ENCODE results near the gene EXOC2.

EXOC2 gene

DNA sequence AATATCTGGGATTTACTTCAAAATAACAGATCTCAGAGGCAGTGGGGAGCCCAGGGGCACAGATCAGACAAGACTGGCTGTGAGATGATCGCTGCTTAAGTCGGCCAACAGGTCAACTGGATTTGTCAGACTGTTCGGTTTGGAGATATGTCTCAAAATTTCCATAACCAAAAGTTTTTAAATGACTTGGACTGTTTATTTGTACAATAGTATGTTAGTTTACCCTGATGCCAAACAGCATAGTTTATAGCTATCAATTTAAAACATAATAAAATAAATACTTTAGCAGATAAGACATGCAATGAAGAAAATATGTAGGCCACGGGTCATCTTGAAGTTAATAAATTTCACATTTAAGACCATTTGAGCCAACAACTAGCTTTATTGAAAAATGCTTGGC lies 174.7 kb downstream of the EXOC2 start:
- no peak for DNase-seq

DNA sequence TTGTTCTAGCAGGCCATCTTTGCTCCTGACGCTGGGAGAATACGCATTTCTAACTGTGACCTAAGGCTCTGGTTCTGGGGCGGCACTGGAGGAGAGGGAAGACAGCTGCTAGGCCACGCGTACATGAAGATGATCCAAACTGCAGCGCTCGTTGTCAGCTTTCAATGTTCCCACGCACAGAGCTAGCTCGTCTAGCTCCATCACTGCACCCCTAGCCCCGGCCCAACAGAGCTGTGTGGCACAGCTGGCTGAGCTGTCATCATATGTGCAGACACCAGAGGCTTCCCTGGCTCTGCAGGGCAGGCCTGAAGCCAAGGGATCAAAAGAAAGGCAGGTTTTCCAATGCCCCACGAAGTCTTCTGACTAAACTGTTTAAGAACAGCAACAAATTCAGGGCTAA lies 176.7 kb downstream of the EXOC2 start:
- DNase-seq, result no peak

DNA sequence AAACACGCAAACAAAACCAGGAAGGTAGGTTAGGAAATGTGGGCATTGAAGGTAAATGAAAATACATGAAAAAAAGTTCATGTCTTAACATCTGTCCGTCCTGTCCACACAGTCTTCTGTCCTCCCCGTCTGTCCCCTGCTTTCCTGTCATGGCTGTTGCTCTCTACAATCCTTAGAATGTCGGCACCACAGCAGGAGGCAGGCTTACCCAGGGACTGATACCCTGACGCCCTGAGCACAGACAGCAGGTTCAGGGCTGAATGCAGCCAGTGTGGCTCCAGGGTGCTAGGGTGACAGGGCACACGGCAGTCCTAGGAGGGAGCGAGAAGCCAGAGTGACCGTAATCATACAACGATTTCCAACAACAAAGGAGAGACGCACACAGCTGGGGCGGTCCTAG lies 177.7 kb downstream of the EXOC2 start:
- DNase-seq, result no peak

DNA sequence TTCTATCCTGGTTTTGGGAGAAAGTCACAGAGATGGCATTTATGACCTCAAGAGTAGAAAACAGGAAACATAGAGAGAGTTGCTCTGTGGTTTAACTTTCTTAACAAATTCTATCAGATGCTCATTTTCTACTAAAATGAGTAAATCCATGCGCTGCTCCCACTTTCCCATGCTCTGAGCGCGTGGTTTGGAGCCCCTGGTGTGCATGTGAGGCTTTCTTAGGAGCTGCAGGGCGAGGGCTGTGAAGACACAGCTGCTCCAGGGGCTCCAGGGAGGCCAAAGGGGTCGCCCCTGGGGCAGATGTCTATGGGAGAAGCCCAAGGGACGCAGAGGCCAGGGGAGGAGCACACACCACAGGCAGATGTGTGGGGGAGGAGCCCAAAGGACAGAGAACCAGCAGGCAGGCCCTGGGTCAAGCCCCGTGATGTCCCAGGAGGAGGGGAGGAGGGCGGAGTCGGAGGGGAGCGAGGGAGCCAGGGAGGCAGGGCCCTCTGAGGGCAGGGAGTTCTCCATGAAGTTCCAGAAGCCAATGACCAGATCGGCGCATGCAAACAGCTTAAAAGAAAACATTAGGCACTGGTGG lies 178.5 kb downstream of the EXOC2 start:
- no peak for DNase-seq

DNA sequence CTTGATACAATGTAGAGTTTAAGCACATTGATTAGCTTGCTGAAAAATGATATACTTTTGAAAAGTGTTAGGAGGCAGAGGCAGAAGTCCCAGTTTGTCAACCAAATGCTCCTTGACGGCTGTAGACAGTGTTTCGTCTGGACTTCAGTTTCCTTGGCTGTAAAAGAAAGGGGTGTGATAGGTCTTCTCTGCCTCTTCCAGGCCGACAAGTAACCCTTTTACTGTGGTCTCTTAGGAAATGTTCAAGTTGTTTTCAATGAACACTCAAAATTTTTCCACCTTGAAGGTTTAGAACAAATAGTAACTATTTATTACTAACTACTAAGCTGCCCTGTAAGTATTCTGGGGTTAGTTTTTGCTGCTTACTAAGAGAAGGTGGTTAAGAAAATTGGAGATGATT lies 179.0 kb downstream of the EXOC2 start:
- DNase-seq, result no peak

DNA sequence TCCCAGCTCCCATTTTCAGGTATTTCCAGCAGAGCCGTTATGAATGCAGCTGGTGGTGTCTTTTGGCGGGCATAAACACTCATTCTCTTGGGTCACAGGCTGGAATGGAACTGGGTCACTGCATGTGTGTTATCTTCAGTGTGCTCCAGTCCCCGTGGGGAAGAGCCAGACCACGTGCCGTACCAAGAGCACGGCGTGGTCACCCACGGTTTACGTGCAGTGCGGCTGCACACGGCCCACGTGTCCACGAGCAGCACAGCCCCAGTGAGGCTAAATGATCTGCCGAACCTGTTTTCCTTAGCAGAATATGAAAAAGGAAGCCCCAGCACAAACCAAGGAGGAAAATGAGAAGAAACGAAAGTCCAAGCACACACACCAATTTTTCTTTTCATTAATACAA lies 179.9 kb downstream of the EXOC2 start:
- DNase-seq, result no peak

DNA sequence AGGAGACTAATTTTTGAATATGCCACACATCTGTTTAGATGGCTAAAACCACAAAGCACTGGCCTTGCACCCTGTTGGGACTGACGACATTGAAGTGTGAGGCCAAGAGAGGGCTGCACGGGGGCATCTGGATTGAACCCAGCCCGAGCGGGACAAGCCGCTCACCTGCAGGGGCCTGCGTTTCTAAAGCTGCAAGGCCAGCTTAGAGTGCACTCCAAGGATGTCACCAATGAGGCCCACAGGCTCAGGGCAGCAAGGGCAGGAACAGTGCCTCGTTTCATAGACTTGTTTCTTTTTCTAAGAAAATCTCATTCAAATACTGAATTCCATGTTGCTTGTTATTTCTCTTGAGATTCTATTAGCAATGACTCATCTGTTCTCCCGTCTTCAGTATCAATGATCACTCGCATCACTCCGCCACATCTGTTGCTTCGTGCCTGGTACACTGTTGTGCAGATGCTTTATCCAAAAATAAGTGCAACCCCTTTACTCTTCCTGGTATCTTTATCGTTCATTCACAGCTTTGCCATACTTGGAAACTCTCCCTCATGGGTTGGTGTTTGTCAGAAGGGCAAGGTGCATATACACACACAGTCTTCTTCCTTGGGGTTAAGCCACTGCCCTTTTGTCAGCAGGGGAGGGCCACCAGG lies 181.3 kb downstream of the EXOC2 start:
- DNase-seq, result no peak

DNA sequence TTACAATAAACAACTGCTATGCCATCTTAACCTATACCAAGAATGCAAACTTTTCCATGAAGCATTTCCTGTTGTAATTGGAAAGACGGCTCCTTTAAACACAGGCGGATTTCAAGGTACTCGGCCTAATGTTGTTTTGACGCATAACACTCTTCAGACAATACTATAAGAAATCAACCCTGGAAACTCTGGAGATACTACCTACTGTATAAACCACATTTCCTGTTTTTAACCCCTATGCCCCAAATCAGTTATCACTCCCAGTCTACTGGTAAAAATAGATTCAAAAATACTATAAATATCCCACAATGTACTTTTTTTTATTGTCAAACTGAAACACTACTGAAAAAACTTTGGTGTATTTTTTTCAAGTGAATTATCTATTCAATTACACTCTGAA lies 183.3 kb downstream of the EXOC2 start:
- no peak for DNase-seq

DNA sequence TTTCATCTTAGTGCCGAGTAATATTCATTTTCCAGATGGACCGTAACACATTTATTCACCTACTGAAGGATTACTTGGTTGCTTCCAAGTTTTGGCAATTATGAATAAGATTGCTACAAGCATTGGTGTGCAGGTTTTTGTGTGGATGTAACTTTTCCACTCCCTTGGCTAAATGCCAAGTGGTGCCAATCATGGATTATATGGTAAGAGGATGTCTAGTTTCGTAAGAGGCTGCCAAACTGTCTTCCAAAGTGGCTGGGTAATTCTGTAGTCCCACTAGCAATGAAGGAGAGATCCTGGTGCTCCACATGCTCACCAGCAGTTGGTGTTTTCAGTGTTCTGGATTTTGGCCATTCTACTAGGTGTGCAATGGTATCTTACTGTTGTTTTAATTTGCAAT lies 184.3 kb downstream of the EXOC2 start:
- DNase-seq, result no peak

DNA sequence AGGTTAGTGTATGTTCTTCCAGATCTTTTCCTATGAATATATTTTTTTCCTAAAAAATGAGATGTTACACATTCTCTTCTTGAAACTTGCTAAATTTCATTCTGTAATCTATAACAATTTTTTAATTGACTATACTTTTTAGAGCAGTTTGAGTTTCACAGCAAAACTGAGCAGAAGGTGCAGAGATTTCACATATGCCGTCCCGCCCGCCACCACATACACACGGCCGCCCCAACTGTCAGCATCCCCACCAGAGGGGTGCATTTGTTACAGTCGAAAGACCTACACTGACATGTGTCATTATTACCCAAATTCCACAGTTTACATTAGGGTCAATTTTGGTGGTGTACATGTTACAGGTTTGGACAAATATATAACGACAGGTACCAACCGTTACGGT lies 184.9 kb downstream of the EXOC2 start:
- DNase-seq, result no peak

DNA sequence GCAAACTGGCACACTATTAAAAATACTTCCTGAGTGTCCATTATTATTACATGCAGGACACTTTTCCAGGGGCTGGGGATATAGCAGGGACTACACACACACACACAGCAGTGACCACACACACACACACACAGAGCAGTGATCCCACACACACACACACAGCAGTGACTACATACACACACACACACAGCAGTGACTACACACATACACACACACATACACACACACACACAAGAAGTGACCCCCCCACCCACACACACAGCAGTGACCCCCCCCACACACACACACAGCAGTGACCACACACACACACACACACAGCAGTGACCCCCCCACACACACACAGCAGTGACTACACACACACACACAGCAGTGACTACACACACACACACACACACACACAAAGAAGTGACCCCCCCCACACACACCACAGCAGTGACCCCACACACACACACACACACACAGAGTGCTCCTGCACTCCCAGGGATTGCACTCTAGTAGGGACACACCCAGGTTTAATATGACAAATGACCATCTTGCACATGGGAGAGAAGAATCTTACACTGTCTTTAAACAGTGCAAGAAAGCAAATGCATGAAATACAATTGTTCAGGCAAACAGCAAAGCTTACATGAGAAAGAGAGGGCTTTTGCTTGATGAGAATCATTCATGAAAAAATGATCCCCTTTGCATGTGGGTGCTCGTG lies 185.9 kb downstream of the EXOC2 start:
- no peak for DNase-seq

DNA sequence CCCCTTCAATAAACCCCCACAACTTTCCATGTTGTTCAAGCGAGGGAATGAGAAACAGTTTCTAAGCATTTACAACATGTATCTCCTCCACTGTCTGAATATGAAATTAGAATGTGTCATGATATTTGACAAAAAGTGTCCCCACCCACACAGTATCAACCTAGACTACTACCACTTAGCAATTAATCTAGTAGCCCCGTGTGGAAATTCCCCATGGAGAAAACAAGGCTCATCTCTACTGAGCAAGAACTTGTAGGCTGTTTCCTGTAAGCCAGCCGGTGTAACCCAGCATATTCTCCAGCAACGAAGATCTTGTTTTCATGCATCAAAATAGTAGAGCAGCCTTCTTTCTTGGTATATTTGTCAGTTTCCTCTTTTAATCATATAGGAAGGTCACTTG lies 186.4 kb downstream of the EXOC2 start:
- DNase-seq, result no peak

DNA sequence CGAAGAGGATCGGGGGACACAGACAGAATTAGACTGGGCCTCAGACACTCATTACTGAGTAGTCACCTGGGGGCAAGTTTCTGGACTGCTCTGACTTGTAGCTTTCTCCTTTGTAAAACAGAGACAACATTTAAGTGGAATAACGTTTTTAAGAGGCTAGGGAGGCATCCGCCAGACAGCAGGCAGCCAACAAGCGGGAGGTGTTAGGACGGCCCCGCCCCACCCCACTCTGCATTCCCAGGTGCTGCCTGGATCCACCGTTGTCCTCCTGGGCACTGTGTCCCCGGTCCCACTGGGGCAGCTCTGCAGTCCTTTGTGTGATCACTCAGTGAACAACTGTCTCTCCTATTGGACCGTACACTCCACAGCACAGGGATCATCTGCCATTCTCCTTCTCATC lies 187.6 kb downstream of the EXOC2 start:
- DNase-seq, result no peak

DNA sequence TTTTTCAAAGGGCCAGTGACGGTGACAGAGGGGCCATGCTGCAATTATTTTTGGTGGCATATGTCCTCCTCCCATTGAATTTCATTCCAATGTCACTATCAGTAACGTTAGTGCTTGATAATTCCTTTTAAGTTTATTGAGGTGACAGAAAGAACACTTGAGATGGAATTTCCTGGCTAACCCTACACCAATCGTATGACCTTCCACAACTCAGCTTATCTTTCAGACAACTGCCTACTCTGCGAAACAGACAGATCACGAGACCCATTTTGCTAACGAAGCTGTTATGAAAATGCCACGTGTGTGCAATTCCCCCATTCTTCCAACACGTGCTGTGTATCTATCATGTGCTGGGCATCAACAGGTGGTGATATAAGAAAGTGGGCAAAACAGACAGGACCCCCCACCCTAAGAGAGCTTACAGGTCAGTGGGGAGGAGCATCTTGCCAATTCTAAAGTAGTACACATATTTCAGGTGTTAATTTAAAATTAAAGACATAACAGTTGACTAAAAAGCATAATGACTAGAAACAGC lies 188.4 kb downstream of the EXOC2 start:
- no peak for DNase-seq

DNA sequence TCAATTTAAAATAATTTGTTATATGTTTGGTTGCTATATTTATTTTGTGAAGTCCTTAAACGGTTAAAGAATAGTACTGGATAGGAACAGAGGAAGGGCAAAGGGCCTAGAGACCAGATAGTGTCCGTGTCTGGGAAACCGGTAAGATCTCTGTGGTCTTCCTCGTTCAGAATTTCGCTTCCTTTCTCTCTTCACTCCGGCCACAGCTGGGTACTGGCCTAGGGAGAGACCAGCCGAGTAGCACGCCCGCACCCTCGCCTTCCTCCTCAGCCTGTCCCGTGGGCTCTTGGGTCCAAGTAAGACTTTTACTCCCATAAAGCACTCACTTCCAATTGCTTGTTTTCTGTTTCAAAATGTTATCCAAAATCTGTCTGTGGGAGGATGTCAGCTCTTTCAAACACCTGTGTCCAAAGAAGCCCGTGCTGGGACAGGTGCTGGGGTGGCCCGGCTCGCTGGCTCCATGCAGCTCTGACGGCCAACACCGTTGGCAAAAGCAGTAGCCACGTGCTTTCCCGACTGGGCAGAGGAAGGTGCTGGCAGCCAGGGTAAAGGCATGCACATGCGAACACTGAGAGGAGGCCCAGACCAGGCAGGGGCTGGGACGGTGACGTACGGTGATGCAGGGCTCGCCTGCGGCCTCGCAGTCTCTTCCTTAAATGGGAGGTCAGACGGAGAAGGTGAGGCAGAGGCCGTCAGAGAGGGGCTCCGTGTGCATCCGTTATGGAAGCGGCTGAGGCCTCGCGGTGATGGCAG lies 189.2 kb downstream of the EXOC2 start:
- no peak for DNase-seq

DNA sequence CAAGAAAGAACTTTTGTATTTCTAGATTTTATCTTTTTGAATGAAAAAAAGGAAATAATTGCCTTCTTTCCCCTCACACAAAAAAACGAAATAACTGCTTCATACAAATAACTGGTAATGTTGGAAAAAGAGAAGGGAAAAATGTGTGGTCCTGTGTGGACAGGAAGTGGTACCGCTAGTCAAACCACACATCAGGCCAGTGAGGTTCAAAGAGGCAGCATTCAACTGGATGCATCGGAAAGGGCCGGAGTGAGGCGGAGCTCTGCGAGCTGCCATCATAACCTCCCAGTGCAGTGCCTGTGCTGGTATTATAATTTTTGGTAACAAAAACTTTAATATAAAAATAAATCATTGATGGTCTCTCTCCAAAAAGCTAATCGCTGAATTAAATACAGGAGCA lies 190.2 kb downstream of the EXOC2 start:
- DNase-seq, result no peak

DNA sequence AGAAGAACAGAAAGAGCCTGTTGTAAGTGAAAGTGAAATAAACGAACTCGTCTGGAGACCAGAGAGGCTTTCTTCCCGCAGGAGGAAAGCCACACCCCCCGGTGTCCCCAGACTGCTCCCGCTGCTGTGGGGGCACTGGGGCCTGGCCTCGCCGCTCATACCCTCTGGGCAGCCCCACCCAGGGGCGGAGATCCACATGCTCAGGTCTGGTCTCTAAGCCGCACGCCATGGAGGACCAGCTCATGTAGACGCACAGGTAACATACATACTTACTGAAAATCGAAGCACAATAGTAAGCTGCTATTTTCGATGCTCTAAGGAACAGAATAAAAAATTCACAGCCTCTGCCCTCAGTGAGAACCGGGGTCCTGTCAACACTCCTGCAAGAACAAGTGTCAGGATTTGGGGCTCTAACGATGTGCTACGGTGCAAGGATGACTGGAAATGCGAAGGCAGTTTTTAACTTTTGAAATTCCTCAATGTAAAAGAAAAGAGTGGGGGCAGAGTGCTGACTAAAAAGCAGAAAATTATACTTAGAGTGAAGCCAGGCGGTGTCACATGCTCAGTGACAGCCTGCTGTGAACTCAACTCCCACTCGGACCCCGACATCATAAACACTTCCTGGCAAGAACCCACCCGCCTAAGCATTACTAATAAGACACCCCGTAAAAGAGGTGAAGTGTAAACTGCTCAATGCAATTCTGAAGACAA lies 190.9 kb downstream of the EXOC2 start:
- no peak for DNase-seq

DNA sequence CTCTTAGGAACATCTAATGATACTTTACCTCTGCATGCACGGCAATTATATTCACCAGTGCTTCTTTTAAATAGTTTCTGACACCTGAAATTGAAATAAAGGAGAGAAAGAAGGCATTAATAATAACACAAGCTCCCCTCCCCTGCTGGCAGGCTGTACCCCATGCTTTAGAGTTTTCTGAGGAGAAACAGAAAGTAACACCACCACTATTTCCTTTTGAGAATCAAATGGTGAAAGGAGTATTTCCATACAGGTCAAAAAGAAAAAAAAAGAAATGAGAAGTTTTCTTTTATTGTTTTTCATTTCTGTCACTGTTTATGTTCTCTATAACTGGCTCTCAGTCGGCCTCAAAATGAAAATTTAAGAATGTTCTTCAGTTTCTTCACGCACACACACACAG lies 193.3 kb downstream of the EXOC2 start:
- DNase-seq, result no peak

DNA sequence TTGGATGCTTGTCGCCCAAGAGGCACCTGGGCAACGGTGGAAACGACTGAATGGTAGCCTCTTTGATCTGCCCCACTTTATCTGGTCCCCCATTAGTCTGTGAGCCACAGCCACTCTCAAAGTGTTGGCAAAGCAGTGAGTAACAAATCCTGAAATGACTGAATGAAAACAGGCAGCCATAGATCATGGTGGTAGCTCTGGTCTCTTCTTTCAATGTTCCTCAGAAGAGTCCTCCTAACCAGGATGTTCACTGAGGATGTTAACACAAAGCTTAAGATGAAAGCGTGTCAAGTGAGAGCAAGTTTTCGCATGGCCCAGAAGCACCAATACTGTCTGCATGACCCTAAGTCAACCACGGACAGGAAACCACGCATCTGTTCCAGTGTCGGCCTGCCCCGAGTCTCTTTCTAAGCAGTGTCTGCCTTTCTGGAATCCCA lies 194.1 kb downstream of the EXOC2 start:
- DNase-seq, result no peak

DNA sequence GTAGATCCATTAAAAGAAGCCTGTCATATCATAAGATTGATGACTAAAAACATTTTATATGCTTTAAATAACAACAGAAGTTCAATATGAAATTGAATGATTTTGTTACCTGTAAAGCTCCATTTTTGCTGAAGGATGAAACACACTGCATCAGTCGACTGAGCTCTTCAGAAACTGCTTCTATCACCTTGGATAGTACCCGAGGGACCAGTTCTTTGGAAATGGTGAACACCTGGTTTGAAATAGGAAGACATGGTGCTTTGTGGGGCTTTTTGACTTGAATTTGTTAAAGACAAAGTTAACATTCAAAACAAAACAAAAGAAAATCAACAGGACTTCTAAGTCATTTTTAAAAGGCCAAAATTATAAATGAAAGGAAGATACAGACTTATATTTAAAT lies 195.7 kb downstream of the EXOC2 start:
- peak; percentile 29 for DNase-seq

DNA sequence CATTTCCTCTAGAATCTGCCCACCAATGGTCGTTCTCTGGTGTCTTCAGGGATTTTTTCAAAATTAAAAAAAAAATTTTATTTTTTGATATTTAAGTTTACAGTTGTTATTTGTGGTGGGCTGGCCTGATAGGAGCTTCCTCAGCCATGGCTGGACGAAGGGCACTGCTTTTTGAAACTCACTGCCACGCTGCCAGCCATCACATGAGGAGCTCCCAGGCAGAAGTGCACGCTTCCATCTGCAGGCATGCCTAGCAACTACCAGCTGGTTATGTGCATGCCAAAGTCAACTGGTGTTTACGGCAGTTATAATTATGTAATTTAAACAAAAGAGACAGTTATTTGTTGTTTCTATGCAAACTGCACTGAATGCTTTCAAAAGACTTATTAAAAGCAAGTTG lies 196.3 kb downstream of the EXOC2 start:
- no peak for DNase-seq

DNA sequence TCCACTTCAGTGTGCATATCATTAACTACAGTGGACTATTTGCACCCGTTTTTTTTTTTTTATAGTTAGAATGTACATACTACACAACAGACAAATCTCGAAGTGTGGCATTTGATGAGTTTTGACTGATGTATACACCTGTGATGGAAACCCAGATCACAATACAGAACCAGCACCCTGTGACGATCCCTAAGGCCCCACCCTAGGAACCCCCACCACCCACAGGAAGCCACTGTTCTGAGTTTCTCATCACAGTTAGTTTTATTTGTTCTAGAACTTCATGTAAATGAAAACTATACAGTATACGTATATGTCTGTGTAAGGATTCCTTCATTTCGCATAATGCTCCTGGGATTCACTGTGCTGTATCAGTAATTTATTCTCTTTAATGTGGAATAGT lies 198.5 kb downstream of the EXOC2 start:
- no peak for DNase-seq

DNA sequence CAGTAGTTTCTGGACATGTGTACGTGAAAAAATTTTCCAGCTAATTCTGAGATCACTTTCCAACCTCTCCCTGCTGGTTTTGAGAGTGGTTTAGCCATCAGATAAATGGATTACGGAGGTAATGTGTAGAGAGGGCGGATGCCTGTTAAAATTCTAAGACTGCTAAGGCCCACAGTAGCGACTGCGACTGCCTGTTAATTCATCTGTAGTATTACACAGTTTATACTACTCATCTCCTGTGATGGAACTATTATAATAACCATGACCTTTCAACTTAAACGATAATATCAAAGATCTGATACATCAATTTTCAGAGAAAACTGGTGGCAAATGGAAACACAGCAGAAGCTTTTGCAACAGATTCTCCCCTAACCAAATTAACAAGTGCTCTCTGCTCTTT lies 199.1 kb downstream of the EXOC2 start:
- DNase-seq, result no peak
